ENCODE results near the gene FRMD4B.
A peak's percentile ranks its signal among the peaks of the same experiment; 100 is the strongest.

FRMD4B gene

DNA sequence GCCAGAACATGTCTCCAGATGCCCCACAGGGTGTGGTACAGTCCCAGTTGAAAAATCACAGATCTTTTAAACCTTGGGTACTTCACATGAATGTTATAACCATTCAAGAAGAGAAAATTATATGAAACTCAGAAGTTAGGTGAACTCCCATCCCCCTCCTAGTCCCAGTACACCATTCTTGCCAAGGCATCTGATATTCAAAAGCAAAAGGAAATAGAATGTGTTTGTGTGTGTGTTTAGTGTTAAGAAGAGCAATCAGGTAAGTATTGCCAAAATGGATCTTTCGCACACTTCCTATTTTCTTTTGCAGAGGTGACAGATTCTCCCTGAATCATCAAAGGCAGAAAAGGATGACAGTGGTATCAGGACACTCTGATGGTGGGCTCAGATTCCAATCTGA, 219.4 kb downstream of the FRMD4B start:
- H3K27me3 ChIP-seq = no peaks in the 10 kb centered on the region
- H3K27ac ChIP-seq = no peak overlapping the region
- no peak overlapping the region for H3K4me3 ChIP-seq (ENCODE audit: low read depth in 1 of 2, low read length in 1 of 2)
- H3K9me3 ChIP-seq = no peaks in the 10 kb centered on the region
- H3K4me1 ChIP-seq (ENCODE audit: control insufficient read depth in 1 of 2, insufficient read depth in 1 of 2, low read depth in 1 of 2, low read length in 1 of 2) = peaks cover 15 to 26% of the 10 kb centered on the region in 2 experiments
- TF ChIP-seq, protein P1, sequence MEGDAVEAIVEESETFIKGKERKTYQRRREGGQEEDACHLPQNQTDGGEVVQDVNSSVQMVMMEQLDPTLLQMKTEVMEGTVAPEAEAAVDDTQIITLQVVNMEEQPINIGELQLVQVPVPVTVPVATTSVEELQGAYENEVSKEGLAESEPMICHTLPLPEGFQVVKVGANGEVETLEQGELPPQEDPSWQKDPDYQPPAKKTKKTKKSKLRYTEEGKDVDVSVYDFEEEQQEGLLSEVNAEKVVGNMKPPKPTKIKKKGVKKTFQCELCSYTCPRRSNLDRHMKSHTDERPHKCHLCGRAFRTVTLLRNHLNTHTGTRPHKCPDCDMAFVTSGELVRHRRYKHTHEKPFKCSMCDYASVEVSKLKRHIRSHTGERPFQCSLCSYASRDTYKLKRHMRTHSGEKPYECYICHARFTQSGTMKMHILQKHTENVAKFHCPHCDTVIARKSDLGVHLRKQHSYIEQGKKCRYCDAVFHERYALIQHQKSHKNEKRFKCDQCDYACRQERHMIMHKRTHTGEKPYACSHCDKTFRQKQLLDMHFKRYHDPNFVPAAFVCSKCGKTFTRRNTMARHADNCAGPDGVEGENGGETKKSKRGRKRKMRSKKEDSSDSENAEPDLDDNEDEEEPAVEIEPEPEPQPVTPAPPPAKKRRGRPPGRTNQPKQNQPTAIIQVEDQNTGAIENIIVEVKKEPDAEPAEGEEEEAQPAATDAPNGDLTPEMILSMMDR (IDR thresholded peaks at IDR 0.05) = no peak
- peaks cover 10% of the 10 kb centered on the region for H3K36me3 ChIP-seq

DNA sequence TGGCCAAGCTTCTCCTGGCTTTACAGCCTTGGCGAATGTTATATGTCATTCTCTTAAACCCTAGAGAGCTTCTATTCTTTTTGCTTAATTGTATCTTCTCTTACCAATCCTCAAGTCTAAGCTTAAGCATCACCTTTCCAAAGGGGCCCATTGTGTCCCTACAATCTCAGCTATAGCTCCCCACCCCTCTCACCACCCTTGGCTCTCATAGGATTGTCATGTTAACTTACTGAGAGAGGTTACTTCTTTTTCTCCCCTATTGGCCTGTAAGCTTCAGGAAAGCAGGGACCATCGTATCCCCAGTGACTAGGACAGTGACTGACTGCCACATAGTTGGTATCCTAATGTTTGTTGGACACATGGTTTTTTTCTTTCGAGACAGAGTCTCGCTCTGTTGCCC, 220.1 kb downstream of the FRMD4B start:
- H3K27ac ChIP-seq = no peak overlapping the region
- no peaks in the 10 kb centered on the region for H3K27me3 ChIP-seq
- H3K4me1 ChIP-seq (ENCODE audit: control insufficient read depth in 1 of 2, insufficient read depth in 1 of 2, low read depth in 1 of 2, low read length in 1 of 2) = peaks cover 15 to 26% of the 10 kb centered on the region in 2 experiments
- H3K4me3 ChIP-seq (ENCODE audit: low read depth in 1 of 2, low read length in 1 of 2) = no peak overlapping the region
- peaks cover 3% of the 10 kb centered on the region for H3K36me3 ChIP-seq
- TF ChIP-seq, protein P1 (IDR thresholded peaks at IDR 0.05) = no peak
- H3K9me3 ChIP-seq = no peaks in the 10 kb centered on the region

DNA sequence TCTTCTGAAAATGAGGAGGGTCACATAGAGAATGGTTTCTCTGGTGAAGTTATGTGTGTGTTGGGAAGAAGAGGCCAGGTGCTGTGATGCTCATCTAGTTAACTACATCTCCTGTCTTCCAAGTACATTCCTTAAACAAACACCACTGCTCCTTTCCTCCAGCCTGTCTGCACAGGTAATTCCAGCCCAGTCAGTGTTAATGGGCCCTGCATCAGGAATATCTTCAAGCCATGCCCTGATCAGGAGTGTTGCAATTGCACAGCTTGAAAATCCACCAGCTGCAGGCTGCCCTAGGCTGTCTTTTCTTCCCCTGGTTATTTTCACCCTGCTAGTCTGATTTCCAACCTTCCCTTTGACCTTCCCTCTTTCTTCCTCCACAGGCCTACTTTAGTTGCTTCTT, 221.6 kb downstream of the FRMD4B start:
- Histone ChIP-seq H3K27ac (no peak overlapping the region), H3K36me3 (no peaks in the 10 kb centered on the region), H3K27me3 (no peaks in the 10 kb centered on the region), H3K4me3 (ENCODE audit: low read depth in 1 of 2, low read length in 1 of 2) (no peak overlapping the region), H3K9me3 (no peaks in the 10 kb centered on the region), H3K4me1 (ENCODE audit: control insufficient read depth in 1 of 2, insufficient read depth in 1 of 2, low read depth in 1 of 2, low read length in 1 of 2) (peaks cover 14 to 26% of the 10 kb centered on the region in 2 experiments)
- TF ChIP-seq, protein P1 (IDR thresholded peaks at IDR 0.05) = no peak

DNA sequence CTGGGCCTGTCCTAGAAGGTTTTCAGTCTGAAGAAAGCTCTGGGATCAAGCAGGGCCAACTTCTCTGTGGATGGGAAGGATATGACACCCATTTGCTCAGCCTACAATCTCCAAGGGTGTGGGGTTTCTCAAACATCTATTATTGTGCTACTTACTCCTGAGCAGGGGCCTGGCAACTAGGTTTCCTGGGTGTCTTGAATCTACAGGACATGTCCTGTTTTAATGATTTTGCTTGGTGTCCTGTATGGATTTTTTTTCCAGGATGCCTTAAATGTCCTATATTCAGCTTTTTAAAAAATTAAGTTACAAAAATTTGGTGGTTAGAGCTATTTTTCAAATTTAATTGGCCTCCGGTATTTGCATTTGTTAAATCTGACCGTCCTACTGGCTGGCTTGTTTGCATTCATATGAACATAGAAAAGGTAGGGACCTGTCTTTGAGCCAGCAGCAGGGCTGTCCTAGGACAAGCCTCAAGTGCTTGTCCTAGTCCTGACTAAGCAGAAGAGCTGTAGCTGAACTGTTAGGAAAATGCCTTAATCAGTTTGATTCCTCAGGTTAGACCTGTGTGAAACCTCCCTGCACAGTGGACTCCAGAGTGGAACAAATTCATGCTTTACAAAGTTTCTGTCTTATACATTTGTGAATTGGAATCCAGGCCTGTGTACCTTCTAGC, 223.4 kb downstream of the FRMD4B start:
- TF ChIP-seq, protein P1 (IDR thresholded peaks at IDR 0.05) = no peak
- Histone ChIP-seq H3K4me1 (ENCODE audit: control insufficient read depth in 1 of 2, insufficient read depth in 1 of 2, low read depth in 1 of 2, low read length in 1 of 2) (peaks cover 6 to 13% of the 10 kb centered on the region in 2 experiments), H3K36me3 (no peaks in the 10 kb centered on the region), H3K27me3 (no peaks in the 10 kb centered on the region), H3K9me3 (no peaks in the 10 kb centered on the region), H3K27ac (no peak overlapping the region), H3K4me3 (ENCODE audit: low read depth in 1 of 2, low read length in 1 of 2) (no peak overlapping the region)

DNA sequence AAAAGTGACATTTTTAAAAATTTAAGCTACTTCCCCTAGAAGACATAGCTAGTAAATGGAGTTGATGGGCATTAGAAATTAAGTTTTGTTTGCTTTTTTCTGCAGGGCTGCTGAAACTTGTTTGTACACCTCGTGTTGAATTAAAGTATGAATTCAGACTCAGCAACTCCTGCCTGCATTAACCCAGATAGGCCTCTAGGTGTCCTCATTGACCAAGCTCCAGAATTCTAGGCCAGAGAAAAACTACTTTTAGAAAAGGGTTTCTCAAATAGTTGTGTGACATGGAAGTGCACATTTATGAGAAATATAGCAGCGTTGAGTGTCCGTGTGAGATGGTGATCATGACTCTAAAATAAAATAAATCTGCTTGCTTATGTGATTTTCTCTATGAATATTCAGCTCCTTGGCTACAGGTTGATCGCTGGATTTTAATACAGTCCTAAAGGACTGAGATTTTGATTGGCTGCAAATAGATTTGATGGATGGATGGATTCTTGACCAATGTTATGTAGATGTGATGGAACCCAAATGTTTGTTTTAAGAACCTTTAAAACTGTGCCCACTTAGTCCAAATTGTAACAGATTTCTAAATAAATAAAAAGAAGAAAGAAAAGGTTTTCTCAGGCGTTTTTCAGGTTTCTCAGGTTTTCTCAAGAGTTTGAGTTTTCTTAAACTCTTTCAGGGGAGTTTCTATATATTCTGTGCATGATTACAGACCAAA, 224.1 kb downstream of the FRMD4B start:
- H3K36me3 ChIP-seq = no peaks in the 10 kb centered on the region
- no peak overlapping the region for H3K4me3 ChIP-seq (ENCODE audit: low read depth in 1 of 2, low read length in 1 of 2)
- no peaks in the 10 kb centered on the region for H3K27me3 ChIP-seq
- no peak overlapping the region for H3K27ac ChIP-seq
- TF ChIP-seq, protein P1 (IDR thresholded peaks at IDR 0.05) = peak; percentile 96
- H3K4me1 ChIP-seq (ENCODE audit: control insufficient read depth in 1 of 2, insufficient read depth in 1 of 2, low read depth in 1 of 2, low read length in 1 of 2) = peaks cover 4 to 6% of the 10 kb centered on the region in 2 experiments
- H3K9me3 ChIP-seq = no peaks in the 10 kb centered on the region
